ENCODE measurements around the gene FHIT. TPM values are rescaled to one million over a fixed set of nuclear protein-coding genes. Genes with fewer than 3 reads are reported as not detected.

The FHIT gene
- total RNA-seq, 4 donors from 2014 or later = 3.5 to 17.0 (median 16.7) TPM

GRCh38 chr3:61231693-61232092 lies 19.6 kb downstream of the FHIT start:
- H3K36me3 ChIP-seq = no peaks in the 10 kb centered on the region
- DNase-seq = no peak
- H3K27me3 ChIP-seq = no peaks in the 10 kb centered on the region
- no peak overlapping the region for H3K4me3 ChIP-seq
- H3K4me1 ChIP-seq = no peaks in the 10 kb centered on the region
- no peaks in the 10 kb centered on the region for H3K9me3 ChIP-seq
- no peak overlapping the region for H3K27ac ChIP-seq
- no peak for TF ChIP-seq POLR2A (IDR thresholded peaks at IDR 0.05)
- TF ChIP-seq CTCF (IDR thresholded peaks at IDR 0.05) = no peak

DNA sequence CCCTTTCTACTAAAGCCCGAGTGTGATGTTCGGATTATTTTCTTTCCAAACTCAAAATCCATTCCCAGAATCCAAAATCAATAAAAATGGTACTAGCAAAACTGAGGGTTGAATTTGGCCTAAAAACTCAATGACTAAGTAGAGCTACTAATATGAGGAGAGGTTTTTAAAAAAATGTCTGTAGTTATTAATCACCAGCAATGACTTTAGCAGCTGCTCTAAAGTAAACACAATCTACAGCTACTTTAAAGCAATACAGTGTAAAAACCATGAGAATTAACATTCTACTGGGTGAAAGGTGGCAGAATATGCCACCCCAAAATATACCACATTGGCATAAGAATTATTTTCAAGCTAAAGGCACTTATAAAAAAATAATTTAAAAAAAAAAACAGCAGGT lies 23.5 kb downstream of the FHIT start:
- H3K4me3 ChIP-seq = no peak overlapping the region
- H3K36me3 ChIP-seq = no peaks in the 10 kb centered on the region
- TF ChIP-seq POLR2A (IDR thresholded peaks at IDR 0.05) (no peak), CTCF (IDR thresholded peaks at IDR 0.05) (no peak)
- H3K27me3 ChIP-seq = no peaks in the 10 kb centered on the region
- H3K27ac ChIP-seq = no peak overlapping the region
- no peak for DNase-seq
- no peaks in the 10 kb centered on the region for H3K4me1 ChIP-seq
- no peaks in the 10 kb centered on the region for H3K9me3 ChIP-seq

GRCh38 chr3:61226166-61226686 lies 25.0 kb downstream of the FHIT start:
- H3K4me3 ChIP-seq = no peak overlapping the region
- no peaks in the 10 kb centered on the region for H3K9me3 ChIP-seq
- no peak for TF ChIP-seq CTCF (IDR thresholded peaks at IDR 0.05)
- no peak for TF ChIP-seq POLR2A (IDR thresholded peaks at IDR 0.05)
- no peaks in the 10 kb centered on the region for H3K36me3 ChIP-seq
- H3K27me3 ChIP-seq = no peaks in the 10 kb centered on the region
- no peak for DNase-seq
- H3K27ac ChIP-seq = no peak overlapping the region
- H3K4me1 ChIP-seq = no peaks in the 10 kb centered on the region

- Histone ChIP-seq H3K4me3 (no peak overlapping the region), H3K9me3 (no peaks in the 10 kb centered on the region), H3K27me3 (no peaks in the 10 kb centered on the region), H3K36me3 (no peaks in the 10 kb centered on the region), H3K4me1 (no peaks in the 10 kb centered on the region), H3K27ac (no peak overlapping the region)
- DNase-seq = no peak
- TF ChIP-seq POLR2A (IDR thresholded peaks at IDR 0.05) = no peak
- TF ChIP-seq CTCF (IDR thresholded peaks at IDR 0.05) = no peak
Measured at GRCh38 chr3:61224823-61225222, 26.4 kb downstream of the FHIT start.

- Histone ChIP-seq H3K4me1 (no peaks in the 10 kb centered on the region), H3K9me3 (no peaks in the 10 kb centered on the region), H3K27me3 (no peaks in the 10 kb centered on the region), H3K4me3 (no peak overlapping the region), H3K36me3 (no peaks in the 10 kb centered on the region), H3K27ac (no peak overlapping the region)
- TF ChIP-seq POLR2A (IDR thresholded peaks at IDR 0.05) = no peak
- no peak for TF ChIP-seq CTCF (IDR thresholded peaks at IDR 0.05)
- DNase-seq = no peak
Measured at GRCh38 chr3:61223451-61223850, 27.8 kb downstream of the FHIT start.

DNA sequence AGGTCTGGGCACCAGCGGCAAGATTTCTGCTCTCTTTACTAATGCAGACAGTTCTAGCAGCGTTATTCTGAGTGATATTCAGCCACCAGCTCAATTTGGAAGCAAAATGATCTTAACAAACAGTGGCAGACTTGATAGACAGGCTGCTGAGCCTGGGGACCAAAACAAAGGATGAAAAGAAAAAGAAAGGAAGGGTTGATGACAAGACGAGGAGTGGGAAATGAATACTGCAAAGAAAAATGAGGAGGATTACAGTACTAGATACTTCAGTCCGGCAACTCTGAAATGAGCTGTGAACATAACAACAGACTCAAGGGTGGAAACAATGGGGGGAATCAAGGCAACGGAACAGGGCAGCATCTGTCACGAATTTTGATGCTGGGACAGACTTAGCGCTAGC lies 28.8 kb downstream of the FHIT start:
- TF ChIP-seq CTCF (IDR thresholded peaks at IDR 0.05) (no peak), POLR2A (IDR thresholded peaks at IDR 0.05) (no peak)
- no peaks in the 10 kb centered on the region for H3K4me1 ChIP-seq
- no peaks in the 10 kb centered on the region for H3K27me3 ChIP-seq
- DNase-seq = no peak
- H3K27ac ChIP-seq = no peak overlapping the region
- no peak overlapping the region for H3K4me3 ChIP-seq
- no peaks in the 10 kb centered on the region for H3K36me3 ChIP-seq
- H3K9me3 ChIP-seq = no peaks in the 10 kb centered on the region

All from Peyer's patch (tissue), 4 donors.